ENCODE results near the gene ZFP42.
"Not testable (repeated sequence)": the region's sequence is repeated elsewhere in the genome, so short reads cannot be mapped to it uniquely, and the experiment has no call there.

The ZFP42 gene

DNA sequence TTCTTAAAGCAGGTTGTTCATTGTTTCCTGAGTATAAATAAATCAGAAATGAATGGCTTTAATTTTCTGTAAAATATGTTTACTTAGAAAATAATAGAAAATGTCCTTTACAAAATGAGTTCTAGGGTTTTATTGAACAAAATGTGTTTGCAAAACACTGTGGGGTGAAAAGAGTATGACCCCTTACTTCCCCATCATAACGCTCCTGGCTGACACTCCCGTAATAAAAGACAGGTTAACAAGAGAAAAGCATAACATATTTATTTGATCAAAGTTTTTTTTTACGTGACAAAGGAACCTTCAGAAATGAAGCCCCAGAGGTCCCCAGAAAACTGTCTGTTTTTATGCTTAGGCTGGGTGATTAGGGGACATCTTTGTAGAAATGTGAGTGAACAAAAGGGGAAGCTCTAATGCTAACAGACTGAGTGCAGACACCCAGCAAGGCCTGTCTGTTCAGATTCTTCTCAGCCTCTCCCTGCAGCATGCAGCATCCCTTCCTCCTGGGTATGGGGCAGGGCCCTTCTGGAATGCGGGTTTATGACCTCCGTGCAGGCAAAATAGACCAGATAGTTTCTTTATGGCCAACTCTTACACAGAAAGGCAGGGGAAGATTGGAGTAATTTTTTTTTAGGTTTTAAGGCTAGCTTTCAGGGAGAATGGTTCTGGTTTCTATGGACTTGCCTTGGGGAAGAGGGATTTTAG lies 26.1 kb downstream of the ZFP42 start:
- DNase-seq (ENCODE audit: low spot score): no peak

DNA sequence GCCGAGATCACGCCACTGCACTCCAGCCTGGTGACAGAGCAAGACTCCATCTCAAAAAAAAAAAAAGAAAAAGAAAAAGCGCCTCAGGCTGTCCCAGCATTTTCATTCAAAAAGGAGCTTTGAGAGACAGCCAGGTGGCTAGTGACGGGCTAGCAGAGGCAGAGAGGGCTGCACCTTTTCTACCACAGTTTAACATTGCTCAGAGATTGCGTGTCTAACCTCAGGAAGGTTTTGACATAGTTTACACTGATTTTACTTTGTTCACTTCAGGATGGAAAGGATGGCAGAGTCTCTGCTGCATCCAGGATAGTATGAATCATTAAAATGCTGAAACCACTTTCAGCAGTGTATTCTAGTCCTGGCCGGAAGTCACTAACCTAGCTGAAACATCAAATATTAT lies 28.1 kb downstream of the ZFP42 start:
- no peak for DNase-seq (ENCODE audit: low spot score)

DNA sequence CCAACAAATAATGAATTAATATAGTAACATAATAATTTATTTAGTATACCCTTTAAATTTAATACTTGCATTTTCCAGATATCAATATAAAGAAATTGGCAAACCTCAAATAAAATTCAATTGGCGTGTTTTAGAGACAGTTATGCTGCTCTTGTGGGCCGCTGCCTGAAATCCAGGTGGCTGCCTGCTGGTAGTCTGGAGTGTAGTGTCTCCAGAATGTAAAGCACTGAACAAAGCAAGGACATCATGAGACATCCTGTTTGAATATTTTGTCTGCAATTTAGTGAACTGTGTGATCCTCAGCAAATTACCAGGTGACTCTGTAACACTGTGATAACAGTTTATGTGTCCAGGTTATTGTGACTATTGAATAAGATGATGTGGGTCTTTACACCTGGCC lies 29.9 kb downstream of the ZFP42 start:
- no peak for DNase-seq (ENCODE audit: low spot score)

DNA sequence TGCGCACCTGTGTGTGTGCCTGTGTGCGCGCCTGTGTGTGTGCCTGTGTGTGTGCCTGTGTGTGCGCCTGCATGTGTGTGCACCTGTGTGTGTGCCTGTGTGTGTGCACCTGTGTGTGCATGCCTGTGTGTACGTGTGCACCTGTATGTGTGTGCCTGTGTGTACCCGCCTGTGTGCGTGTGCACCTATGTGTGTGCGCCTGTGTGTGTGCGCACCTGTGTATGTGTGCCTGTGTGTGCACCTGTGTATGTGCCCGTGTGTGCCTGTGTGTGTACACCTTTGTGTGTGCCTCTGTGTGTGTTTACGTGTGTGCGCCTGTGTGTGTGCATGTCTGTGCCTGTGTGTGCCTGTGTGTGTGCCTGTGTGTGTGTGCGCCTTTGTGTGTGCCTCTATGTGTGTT lies 33.5 kb downstream of the ZFP42 start:
- no peak for DNase-seq (ENCODE audit: low spot score)

DNA sequence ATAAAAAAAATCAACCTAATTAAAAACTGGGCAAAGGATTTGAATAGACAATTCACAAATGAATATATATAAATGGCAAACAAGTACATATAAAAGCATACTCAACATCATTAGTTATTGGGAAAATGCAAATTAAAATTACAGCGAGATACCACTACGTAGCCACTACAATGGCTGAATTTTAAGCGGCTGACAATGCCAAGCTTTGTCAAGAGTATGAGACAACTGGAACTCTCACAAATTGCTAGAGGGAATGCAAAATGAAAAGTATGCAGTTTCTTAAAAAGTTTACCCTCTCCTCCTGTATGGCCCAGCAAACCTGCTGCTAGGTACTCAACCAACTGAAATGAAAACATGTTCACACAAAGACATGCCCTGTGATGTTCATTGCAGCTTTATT lies 34.8 kb downstream of the ZFP42 start:
- no peak for DNase-seq (ENCODE audit: low spot score)

DNA sequence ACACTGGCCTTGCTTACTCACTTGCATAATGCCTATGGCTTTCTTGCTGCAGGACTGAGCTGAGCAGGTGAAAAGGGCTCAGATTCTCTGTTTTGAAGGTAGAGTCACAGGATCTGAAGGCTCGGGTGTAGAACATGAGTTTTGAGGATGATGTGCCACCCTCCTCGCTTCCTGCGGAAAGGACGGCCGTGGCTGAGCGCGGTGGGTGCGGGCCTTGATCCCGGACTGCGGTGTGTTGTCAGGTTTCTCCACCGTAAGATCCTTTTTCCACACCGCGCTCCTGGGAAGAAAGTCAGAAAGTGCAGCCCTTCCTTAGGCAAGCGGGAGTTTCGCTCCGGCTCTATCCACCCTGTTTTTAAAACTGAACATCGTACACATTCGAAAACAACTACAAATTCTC lies 36.2 kb downstream of the ZFP42 start:
- DNase-seq (ENCODE audit: low spot score): peak; percentile 39

DNA sequence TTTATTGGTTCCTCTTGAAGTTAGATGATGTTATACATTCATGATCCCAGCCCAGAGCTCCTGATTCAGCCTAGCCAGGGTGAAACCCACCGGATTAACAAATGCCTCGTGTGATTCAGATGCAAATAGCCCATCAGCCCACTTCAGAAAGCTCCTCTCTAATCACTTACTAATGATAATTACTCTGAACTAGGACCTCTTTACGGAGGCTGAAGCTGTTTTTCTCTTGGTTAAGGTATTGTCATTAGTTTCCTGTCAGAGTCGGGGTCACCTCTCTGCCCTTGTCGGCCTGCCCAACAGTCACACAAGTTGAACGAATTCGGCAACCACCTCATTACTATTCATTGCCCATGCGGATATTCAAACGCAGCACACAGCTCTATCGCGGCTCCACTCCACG lies 36.6 kb downstream of the ZFP42 start:
- peak; percentile 62 for DNase-seq (ENCODE audit: low spot score)

DNA sequence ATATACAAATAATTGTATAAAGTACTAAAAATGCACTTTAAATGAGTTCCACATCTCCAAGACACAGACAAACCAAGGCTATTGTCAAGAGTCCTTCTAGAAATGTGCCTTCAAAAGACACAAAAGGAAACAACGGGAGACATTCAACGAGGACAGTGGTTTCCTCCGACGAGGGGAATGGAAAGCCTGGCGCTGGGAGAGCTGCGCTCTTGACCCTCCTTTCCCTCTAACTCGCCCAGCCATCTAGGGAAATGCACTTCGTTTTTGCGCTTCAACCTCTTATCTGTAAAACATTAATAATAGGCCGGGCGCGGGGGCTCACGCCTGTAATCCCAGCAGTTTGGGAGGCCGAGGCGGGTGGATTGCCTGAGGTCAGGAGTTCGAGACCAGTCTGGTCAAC lies 37.0 kb downstream of the ZFP42 start:
- peak; percentile 40 for DNase-seq (ENCODE audit: low spot score)

DNA sequence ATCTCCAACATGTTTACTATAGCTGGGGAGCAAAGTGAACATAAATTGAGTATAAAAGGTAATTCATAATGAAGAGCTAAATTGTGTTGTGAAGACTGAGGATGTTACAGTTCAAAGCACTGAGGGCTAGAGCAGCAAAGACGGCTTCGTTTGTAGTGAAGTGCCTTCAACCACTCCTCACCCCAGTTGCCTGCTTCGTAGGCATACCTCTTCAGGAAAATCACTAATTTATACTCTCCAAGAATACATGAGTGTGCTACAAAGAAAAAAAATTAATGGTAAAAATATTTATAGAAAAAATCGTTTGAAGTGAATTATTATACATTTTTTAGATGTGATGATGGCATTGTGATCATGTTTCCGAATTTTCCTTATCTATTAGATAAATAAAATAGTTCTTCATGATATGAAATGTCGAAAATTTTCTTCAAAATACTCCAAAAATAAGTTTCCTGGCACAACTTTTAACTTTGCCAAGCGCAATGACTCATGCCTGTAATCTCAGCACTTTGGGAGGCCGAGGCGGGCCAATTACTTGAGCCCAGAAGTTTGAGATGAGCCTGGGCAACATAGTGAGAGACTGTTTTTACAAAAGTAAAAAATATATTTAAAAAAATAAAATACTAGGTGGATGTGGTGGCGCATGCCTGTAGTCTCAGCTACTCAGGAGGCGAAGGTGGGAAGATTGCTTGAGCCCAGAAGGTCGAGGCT lies 41.6 kb downstream of the ZFP42 start:
- DNase-seq (ENCODE audit: low spot score): no peak

DNA sequence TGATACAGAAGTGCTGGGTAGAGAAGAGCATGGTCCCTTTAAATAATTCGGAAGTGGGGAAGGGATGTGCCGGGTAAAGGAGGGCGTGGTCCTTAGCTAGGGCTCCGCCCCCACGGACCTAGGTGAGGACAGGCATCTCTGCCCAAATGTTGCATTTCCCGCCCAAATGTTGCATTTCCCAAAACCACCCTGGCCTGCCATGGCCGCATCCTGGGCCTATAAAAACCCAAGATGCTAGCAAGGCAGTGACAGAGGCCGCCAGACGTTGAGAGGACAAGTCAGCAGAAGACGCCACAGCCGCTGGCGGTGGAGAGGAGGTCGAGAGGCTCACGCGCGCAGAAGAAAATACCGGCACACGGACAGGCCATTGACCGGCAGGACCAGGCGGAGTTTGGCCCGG lies 46.1 kb downstream of the ZFP42 start:
- no peak for DNase-seq (ENCODE audit: low spot score)

DNA sequence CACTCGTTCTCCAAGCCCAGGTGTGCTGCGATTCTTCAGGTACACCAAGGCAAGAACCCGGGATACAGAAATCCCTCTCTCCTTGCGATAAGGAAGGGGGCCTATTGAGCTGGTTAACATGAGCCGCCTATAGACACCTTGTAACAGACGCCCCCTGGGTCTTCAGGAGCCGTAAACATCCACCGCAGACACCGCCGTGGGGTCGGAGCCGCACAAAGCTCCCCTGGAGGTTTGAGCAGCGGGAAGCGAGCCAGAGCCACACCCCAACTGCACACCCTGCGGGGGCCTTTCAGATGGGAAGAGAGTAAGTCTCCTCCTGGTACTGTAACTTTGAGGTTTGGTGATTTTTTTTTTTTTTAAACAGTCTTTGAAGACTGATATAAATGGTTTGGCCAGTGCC lies 46.6 kb downstream of the ZFP42 start:
- no peak for DNase-seq (ENCODE audit: low spot score)

DNA sequence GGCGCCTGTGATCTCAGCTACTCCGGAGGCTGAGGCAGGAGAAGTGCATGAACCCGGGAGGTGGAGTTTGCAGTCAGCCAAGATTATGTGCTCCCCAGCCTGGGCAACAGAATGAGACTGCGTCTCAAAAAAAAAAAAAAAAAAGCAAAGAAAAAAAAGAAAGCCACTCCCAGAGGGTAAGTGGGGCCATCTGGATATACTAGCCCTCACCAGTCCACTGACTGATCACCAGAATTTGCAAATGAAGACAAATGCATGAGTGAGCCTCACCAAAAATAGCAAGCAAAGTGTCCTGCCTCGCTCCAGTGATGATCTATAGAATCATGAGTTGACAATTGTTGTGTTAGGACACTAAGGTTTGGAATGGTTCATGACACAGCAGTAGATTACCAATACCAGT lies 47.6 kb downstream of the ZFP42 start:
- no peak for DNase-seq (ENCODE audit: low spot score)

DNA sequence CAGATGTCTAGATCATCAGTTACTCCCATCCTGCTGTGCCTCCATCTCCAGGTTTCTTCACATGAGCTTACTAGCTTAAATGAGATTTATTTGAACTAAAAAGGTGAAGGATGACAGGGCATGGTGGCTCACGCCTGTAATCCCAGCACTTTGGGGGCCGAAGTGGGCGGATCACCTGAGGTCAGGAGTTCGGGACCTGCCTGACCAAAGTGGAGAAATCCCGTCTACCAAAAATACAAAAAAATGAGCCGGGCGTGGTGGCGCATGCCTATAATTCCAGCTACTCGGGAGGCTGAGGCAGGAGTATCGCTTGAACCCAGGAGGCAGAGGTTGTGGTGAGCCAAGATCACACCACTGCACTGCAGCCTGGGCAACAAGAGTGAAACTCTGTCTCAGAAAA lies 49.9 kb downstream of the ZFP42 start:
- not testable (repeated sequence) for DNase-seq (ENCODE audit: low spot score)

DNA sequence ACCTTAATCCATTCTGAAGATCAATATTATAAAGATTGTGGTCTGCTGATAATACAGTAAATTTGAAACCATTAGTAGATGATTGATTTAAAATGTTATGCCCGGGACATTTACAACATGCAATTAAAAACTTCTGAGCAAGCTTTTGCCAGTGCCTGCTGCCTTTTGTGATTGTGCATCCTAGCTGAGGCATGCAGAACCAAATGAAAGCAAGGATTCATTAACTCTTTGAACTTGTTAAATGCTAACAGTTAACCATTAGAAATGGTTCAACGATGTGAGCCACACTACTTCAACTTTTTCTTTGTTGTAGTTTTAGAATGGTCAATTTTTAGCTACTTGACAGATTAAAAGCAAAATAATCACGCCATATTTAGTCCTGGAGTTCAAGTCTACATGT lies 51.1 kb downstream of the ZFP42 start:
- DNase-seq (ENCODE audit: low spot score): no peak

DNA sequence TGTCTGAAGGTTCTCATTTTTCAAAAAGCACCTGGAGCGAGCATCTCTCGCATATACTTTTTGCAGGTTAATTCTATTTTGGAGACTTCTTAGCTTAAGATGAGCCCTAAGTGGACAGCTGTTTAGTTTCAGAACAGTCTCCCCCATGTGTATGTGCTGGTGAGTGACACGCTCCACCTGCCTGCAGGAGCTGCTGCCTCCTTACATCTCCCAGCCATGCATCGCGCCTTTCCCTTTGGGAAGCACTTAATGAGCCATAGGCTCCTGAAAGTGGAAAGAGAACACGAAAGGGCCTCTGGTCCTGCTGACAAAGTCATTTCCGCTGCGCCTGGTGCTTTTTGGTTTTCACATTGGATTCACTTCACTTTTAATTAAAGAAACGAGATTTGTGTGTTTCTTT lies 57.7 kb downstream of the ZFP42 start:
- DNase-seq (ENCODE audit: low spot score): no peak
